MM.1S (cell line): ENCODE measurements around the gene TRABD2B.

Source experiments
- DNase-seq: peaks from one replicate; pipeline ENCODE4 v3.0.0-alpha.2; 2015
- H2AFZ ChIP-seq: fragments of 300-600 bp; sonication (generic); 2 replicates; pipeline ENCODE4 v1.6.0; 2016; ENCODE audit warnings: antibody characterized with exemption, low read length
- H3F3A ChIP-seq: fragments of 300-600 bp; sonication (generic); 2 replicates; pipeline ENCODE4 v1.6.1; 2016; ENCODE audit warnings: mild to moderate bottlenecking, antibody characterized with exemption, low read length, moderate library complexity, mixed read lengths; ENCODE audit not compliant: insufficient read depth
- H3K27ac ChIP-seq: fragments of 300-600 bp; sonication (generic); 2 replicates; pipeline ENCODE4 v1.5.1; 2016; ENCODE audit warnings: mild to moderate bottlenecking, low read length
- H3K27me3 ChIP-seq: fragments of 300-600 bp; sonication (generic); replicated peaks from 2 replicates; pipeline ENCODE4 v1.6.0; 2016; ENCODE audit warnings: low read length; ENCODE audit not compliant: insufficient read depth
- H3K36me3 ChIP-seq: fragments of 300-600 bp; sonication (generic); replicated peaks from 2 replicates; pipeline ENCODE4 v1.6.1; 2016; ENCODE audit warnings: mild to moderate bottlenecking, low read length, mixed read lengths; ENCODE audit not compliant: insufficient read depth
- H3K4me1 ChIP-seq: fragments of 300-600 bp; sonication (generic); 2 replicates; pipeline ENCODE4 v1.6.1; 2016; ENCODE audit warnings: low read length, mixed read lengths
- H3K4me2 ChIP-seq: fragments of 300-600 bp; sonication (generic); 2 replicates; pipeline ENCODE4 v1.6.0; 2016; ENCODE audit warnings: low read depth, low read length
- H3K4me3 ChIP-seq: fragments of 300-600 bp; sonication (generic); 2 replicates; pipeline ENCODE4 v1.5.1; 2016; ENCODE audit warnings: low read length, mixed read lengths
- H3K79me2 ChIP-seq: fragments of 300-600 bp; sonication (generic); 2 replicates; pipeline ENCODE4 v1.6.1; 2016; ENCODE audit warnings: mixed run types, low read length, mixed read lengths
- H3K9ac ChIP-seq: fragments of 300-600 bp; sonication (generic); 2 replicates; pipeline ENCODE4 v1.6.1; 2016; ENCODE audit warnings: low read length, mixed read lengths
- H3K9me2 ChIP-seq: fragments of 300-600 bp; sonication (generic); replicated peaks from 2 replicates; pipeline ENCODE4 v1.6.1; 2016; ENCODE audit warnings: mild to moderate bottlenecking, low read length, mixed read lengths; ENCODE audit not compliant: insufficient read depth
- H3K9me3 ChIP-seq: fragments of 300-600 bp; sonication (generic); replicated peaks from 2 replicates; pipeline ENCODE4 v1.6.1; 2016; ENCODE audit warnings: mild to moderate bottlenecking, low read length, mixed read lengths; ENCODE audit not compliant: insufficient read depth
- H4K20me1 ChIP-seq: fragments of 300-600 bp; sonication (generic); 2 replicates; pipeline ENCODE4 v1.6.1; 2016; ENCODE audit warnings: mild to moderate bottlenecking, low read length, moderate library complexity, mixed read lengths; ENCODE audit not compliant: insufficient read depth
- EZH2 ChIP-seq: fragments of 300-600 bp; sonication (generic); optimal IDR thresholded peaks from 2 replicates; pipeline ENCODE3; 2017; ENCODE audit warnings: low read depth, mild to moderate bottlenecking, antibody characterized with exemption, low read length, mixed read lengths
- EZH2phosphoT487 ChIP-seq: fragments of 300-600 bp; sonication (generic); IDR thresholded peaks from 2 replicates; pipeline ENCODE4 v1.6.1; 2018; ENCODE audit warnings: antibody characterized with exemption, low read length
- TF ChIP-seq, protein P1 (sequence below): fragments of 300-600 bp; sonication (generic); IDR thresholded peaks from 2 replicates; pipeline ENCODE4 v1.5.1; 2016; ENCODE audit warnings: antibody characterized with exemption, low read length, mixed read lengths

TRABD2B gene

DNA sequence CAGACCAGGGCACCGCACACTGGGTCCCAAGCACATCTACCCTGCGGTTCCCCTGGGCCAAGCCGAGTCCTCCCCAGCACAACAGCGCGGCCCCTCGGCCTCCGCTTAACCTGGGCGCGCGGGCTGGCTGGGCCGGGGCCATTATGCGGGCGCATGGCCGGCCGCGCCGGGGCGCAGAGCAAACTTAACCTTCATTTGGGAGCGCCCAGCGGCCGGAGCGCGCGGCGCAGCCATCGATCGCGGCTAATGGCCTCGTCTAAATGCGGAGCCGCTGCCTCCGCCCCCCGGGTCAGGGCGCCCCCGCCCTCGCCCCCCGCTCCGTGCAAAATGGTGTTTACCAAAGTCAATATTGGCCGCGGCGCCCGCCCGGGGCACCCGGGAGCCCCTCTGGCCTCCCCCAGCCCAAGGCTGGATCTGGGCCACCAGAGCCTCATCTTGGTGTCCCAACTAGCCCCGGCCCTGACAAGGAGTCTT is 272.1 kb downstream of the TRABD2B start:
- Histone ChIP-seq H2AFZ (no peak overlapping the region), H3K9me3 (no peaks in the 10 kb centered on the region), H3K9ac (no peak overlapping the region), H3K4me2 (no peak overlapping the region), H3K4me3 (no peak overlapping the region), H3F3A (no peaks in the 10 kb centered on the region), H3K4me1 (no peaks in the 10 kb centered on the region), H3K36me3 (no peaks in the 10 kb centered on the region), H3K27ac (no peak overlapping the region), H3K79me2 (no peaks in the 10 kb centered on the region), H3K9me2 (no peaks in the 10 kb centered on the region), H3K27me3 (peaks cover 13% of the 10 kb centered on the region; the same call in 1 of the 2 replicates), H4K20me1 (no peaks in the 10 kb centered on the region)
- no peak for DNase-seq
- no peak for TF ChIP-seq EZH2phosphoT487
- TF ChIP-seq, protein P1, sequence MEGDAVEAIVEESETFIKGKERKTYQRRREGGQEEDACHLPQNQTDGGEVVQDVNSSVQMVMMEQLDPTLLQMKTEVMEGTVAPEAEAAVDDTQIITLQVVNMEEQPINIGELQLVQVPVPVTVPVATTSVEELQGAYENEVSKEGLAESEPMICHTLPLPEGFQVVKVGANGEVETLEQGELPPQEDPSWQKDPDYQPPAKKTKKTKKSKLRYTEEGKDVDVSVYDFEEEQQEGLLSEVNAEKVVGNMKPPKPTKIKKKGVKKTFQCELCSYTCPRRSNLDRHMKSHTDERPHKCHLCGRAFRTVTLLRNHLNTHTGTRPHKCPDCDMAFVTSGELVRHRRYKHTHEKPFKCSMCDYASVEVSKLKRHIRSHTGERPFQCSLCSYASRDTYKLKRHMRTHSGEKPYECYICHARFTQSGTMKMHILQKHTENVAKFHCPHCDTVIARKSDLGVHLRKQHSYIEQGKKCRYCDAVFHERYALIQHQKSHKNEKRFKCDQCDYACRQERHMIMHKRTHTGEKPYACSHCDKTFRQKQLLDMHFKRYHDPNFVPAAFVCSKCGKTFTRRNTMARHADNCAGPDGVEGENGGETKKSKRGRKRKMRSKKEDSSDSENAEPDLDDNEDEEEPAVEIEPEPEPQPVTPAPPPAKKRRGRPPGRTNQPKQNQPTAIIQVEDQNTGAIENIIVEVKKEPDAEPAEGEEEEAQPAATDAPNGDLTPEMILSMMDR, result no peak
- no peak for TF ChIP-seq EZH2

DNA sequence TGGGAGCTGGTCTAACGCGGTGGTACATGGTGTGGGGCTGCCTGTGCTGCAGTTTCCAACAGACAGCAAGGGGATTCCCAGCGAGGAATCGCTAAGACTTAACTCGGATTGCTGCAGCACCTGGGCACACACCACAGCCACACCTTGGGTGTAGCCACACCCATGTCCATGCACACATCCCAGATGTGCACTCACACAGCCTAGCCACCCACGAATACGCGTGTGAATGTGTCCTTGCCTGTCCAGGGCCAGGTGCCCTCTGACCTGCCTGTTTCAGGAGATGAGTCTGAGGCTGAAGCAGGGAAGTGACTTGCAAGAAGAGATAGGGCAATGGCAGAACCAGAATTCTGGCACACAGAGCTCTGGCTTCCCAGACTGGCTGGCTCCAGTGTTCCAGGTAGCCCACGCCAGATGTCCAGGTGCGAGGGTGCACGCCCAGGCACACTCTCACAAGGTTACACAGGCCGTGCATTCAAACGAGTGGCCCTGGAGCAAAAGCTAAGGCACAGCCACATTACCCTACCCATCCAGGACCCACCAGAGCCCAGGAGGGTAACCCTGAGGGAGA is 272.7 kb downstream of the TRABD2B start:
- Histone ChIP-seq H3K79me2 (no peaks in the 10 kb centered on the region), H3K9me2 (no peaks in the 10 kb centered on the region), H3K27ac (no peak overlapping the region), H3K9me3 (no peaks in the 10 kb centered on the region), H3K4me2 (no peak overlapping the region), H3K9ac (no peak overlapping the region), H3K27me3 (peaks cover 13% of the 10 kb centered on the region; the same call in 1 of the 2 replicates), H4K20me1 (no peaks in the 10 kb centered on the region), H3F3A (no peaks in the 10 kb centered on the region), H3K4me1 (no peaks in the 10 kb centered on the region), H3K36me3 (no peaks in the 10 kb centered on the region), H3K4me3 (no peak overlapping the region), H2AFZ (no peak overlapping the region)
- no peak for DNase-seq
- no peak for TF ChIP-seq EZH2
- TF ChIP-seq, protein P1, result no peak
- TF ChIP-seq EZH2phosphoT487, result no peak

DNA sequence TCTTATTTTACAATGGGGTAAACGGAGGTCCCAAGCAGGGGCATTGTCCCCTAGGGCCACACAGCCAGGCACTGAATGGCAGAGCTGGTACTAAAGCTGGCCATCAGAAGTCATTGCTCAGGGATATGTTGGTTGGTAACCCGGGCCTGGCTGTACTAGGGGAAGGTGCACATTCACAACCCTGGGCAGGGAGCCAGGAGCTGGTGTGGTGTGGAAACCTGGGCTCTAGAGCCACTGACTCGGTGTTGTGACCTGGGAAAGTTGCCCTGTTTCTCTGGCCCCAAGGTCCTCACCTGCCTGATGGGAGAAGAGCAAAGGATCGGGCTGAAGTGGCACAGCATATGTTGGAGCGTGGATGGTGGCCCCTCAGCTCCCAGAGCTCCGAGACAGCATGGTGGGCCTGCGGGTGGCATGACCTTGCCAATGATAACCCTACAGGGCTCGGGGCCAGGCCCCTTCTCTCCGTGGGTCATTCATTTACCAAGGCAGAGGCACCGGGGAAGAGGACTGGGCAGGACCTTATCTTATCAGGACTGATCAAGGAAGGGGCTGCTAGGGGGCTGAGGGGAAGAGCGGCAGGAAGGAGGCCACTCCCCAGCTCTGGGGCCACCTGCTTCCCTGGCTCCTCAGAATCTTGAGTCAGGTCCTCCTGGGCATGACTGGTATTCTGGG is 274.1 kb downstream of the TRABD2B start:
- no peak for DNase-seq

More for the DNA sequence above, 274.1 kb downstream of the TRABD2B start:
- Histone ChIP-seq H3K9me2 (no peaks in the 10 kb centered on the region), H3K36me3 (no peaks in the 10 kb centered on the region), H3K9ac (no peak overlapping the region), H4K20me1 (no peaks in the 10 kb centered on the region), H3K27me3 (peaks cover 13% of the 10 kb centered on the region; the same call in 1 of the 2 replicates), H3F3A (no peaks in the 10 kb centered on the region), H3K4me1 (no peaks in the 10 kb centered on the region), H3K9me3 (no peaks in the 10 kb centered on the region), H2AFZ (no peak overlapping the region), H3K27ac (no peak overlapping the region), H3K4me2 (no peak overlapping the region), H3K79me2 (no peaks in the 10 kb centered on the region), H3K4me3 (no peak overlapping the region)
- TF ChIP-seq EZH2 (no peak), EZH2phosphoT487 (no peak)
- TF ChIP-seq, protein P1, result no peak
